ENCODE data around the gene APBA2.

The APBA2 gene

GRCh38 chr15:28990390-28990789 is 104.6 kb downstream of the APBA2 start:
- no peak for TF ChIP-seq CTCF (IDR thresholded peaks at IDR 0.05; ENCODE audit: control extremely low read depth, extremely low read depth, low read depth, missing control alignments)
- ChIA-PET CTCF (interaction anchor here (0.9 to 1.3 kb wide), 3 partner anchors 11 to 36 kb away, joined by 3 to 4 read pairs (median 3); no protein-coding TSS in a partner anchor), POLR2A (no interaction called here)
- no peak for DNase-seq (ENCODE audit: extremely low spot score)

- DNase-seq (ENCODE audit: extremely low spot score) = no peak
- no peak for TF ChIP-seq CTCF (IDR thresholded peaks at IDR 0.05; ENCODE audit: control extremely low read depth, extremely low read depth, low read depth, missing control alignments)
- ChIA-PET POLR2A (no interaction called here), CTCF (interaction anchor here (1.2 to 1.3 kb wide), 3 partner anchors 12 to 35 kb away, joined by 3 to 4 read pairs (median 3); no protein-coding TSS in a partner anchor)
Measured at GRCh38 chr15:28991236-28992171, 105.7 kb downstream of the APBA2 start.

GRCh38 chr15:28992336-28992864 is 106.6 kb downstream of the APBA2 start:
- no peak for TF ChIP-seq CTCF (IDR thresholded peaks at IDR 0.05; ENCODE audit: control extremely low read depth, extremely low read depth, low read depth, missing control alignments)
- ChIA-PET POLR2A (no interaction called here), CTCF (interaction anchor here (1.3 kb wide), 1 partner anchor 32 kb away, joined by 3 read pairs; no protein-coding TSS in a partner anchor)
- no peak for DNase-seq (ENCODE audit: extremely low spot score)

GRCh38 chr15:28993051-28993719 is 107.4 kb downstream of the APBA2 start:
- ChIA-PET CTCF (no interaction called here), POLR2A (no interaction called here)
- TF ChIP-seq CTCF (IDR thresholded peaks at IDR 0.05; ENCODE audit: control extremely low read depth, extremely low read depth, low read depth, missing control alignments) = no peak
- DNase-seq (ENCODE audit: extremely low spot score) = no peak

- DNase-seq (ENCODE audit: extremely low spot score) = no peak
- ChIA-PET POLR2A (no interaction called here), CTCF (no interaction called here)
- TF ChIP-seq CTCF (IDR thresholded peaks at IDR 0.05; ENCODE audit: control extremely low read depth, extremely low read depth, low read depth, missing control alignments) = no peak
Measured at GRCh38 chr15:28993720-28994053, 107.9 kb downstream of the APBA2 start.

- ChIA-PET CTCF (no interaction called here), POLR2A (no interaction called here)
- no peak for TF ChIP-seq CTCF (IDR thresholded peaks at IDR 0.05; ENCODE audit: control extremely low read depth, extremely low read depth, low read depth, missing control alignments)
- no peak for DNase-seq (ENCODE audit: extremely low spot score)
Measured at GRCh38 chr15:28994142-28994830, 108.5 kb downstream of the APBA2 start.
